NCI-H345 (cell line): Measurements from ENCODE around the gene RPUSD4.

Source experiments
- DNase-seq: peaks from one replicate; lab custom pipeline; 2025; lab: John Stamatoyannopoulos, UW

The RPUSD4 gene

DNA sequence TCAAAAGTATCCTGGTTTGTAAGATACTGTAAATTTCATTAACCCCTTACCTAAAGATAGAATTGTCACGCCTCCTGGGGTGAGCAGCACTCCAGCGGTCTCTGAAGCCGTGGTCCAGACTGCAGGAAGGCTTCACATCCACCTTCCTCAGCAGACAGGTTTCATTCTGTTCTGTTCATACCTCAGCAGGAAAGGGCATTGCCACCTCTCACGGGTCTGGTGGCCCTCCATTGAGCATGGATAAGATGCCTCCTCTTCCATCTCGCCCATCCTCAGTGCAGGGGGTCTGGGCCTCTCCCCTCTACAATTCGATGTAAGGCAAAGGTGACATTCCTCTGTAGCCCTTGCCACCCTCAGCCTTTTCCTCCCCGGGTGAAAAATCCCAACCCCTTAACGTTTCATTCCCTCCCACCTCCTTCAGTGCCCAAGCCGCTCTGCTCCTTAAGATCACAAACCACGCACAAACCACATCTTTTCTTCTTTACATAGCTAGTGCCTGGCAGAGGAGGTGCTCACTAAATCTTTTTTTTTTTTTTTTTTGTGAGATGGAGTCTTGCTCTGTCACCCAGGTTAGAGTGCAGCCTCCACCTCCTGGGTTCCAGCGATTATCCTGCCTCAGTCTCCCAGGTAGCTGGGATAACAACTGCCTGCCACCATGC is 28.5 kb downstream of the RPUSD4 start:
- no peak for DNase-seq

GRCh38 chr11:126181939-126182730 is 29.3 kb downstream of the RPUSD4 start:
- no peak for DNase-seq

GRCh38 chr11:126176853-126177470 is 34.5 kb downstream of the RPUSD4 start:
- DNase-seq: no peak

DNA sequence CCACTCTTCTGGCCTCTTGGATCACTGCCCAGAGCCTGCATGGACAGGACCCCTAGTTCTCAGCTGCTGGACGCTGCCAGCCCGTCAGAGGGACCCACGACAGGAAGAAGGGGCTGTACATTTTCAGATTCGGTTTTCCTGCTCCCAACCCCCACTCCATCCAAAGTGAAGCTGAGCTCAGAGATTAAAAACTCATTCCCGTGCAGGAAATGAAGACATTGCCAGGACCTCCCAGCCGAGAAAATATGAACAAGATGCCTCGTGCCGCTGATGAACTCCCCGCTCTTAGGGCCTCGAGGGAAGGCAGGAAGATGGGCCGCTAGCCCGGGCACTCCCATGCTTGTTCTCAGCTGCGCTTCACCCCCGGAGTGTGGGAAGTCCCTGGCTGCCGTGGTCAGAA is 36.1 kb downstream of the RPUSD4 start:
- DNase-seq: no peak

GRCh38 chr11:126174816-126175215 is 36.6 kb downstream of the RPUSD4 start:
- no peak for DNase-seq

- no peak for DNase-seq
Observed at GRCh38 chr11:126173257-126173656, 38.2 kb downstream of the RPUSD4 start.

DNA sequence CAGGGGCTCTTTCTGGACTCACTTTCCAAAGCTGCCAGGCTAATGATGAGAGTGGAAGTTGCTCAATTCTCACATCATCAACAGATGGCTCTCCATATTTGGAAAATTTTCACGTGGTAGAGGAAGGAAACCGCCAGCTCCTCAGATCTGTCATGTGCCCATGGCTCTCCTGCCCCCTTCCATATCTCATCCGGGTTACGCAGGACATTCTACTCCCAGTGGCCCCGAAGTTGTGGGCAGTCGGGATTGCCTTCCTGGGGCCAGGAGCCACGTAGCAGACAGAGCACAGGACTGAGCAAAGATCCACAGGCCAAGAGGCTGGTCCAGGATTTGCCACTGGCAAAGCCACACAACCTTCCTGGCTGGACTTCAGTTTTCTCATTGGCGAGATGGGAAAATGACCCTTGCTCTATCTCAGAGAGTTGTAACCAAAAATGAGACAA is 38.8 kb downstream of the RPUSD4 start:
- no peak for DNase-seq

DNA sequence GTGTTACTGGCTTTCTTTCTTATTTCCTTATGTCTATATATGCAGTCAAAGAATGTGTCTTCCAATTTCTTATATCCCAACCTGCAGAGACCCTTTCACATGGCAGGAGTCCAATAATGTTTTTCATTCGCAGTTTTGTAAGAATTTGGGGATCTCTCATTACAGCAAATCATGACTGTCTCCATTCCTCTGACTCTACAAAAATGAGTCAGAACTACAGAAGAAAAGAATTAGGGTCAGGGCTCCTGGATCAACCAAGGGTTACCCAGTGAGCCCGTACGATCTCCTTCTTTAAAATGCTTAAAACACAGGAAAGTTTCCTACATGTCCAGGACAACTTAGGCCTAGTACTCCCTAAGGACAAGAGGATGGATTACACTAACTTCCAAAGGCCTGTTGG is 42.2 kb downstream of the RPUSD4 start:
- DNase-seq: no peak

GRCh38 chr11:126167488-126167887 is 44.0 kb downstream of the RPUSD4 start:
- no peak for DNase-seq

DNA sequence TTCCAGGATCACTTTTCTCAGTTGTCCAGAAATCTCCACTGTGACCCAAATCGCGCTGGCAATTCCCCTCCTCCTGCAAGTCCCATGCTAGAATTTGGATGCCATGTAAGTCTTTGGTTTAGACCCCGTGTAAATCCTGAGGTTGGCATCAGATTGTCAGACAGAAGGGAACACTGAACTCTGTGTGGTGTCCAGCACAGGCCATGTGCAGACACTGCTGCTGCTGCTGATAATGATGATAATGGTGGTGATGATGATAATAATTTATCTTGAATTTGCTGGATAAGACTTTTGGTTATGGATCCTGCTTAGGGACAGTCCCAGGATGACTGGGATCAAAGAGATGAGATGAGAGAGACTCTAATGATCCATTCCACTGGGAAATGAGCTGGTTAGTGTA is 45.0 kb downstream of the RPUSD4 start:
- no peak for DNase-seq

GRCh38 chr11:126165757-126166156 is 45.7 kb downstream of the RPUSD4 start:
- DNase-seq: no peak

DNA sequence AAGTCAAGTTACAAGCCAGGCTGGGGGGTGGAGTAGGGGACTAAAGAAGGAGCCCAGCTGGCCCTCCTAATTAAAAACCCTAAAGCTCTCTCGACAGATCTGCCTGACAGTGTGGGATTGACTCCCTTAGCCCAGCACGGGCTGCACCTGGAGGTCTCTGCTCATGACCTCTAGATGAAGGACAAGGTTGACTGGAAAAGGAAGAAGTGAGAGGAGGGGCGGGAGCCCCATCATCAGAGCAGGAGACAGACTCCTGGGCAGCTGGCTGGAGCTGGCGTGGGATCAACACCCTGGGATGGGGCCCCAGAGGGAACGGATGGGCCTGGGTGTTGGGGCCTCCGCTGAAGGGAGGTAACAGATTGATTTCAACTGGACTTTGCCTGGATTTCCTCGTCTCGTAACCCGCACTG is 46.1 kb downstream of the RPUSD4 start:
- no peak for DNase-seq

DNA sequence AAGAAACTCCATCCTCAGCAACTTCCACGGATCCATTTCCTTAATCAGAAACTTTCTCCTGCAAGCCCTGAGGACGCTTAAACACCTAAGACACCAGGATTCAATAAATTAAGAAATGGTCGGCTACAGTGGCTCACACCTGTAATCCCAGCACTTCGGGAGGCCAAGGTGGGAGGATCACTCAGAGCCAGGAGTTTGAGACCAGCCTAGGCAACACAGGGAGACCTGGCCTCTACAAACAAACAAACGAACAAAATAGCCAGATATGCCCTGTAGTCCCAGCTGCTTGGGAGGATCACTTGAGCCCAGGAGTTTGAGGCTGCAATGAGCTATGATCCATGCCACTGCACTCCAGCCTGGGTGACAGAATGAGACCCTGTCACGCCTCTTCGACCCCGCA is 46.7 kb downstream of the RPUSD4 start:
- no peak for DNase-seq

- no peak for DNase-seq
Observed at GRCh38 chr11:126163779-126164178, 47.7 kb downstream of the RPUSD4 start.

DNA sequence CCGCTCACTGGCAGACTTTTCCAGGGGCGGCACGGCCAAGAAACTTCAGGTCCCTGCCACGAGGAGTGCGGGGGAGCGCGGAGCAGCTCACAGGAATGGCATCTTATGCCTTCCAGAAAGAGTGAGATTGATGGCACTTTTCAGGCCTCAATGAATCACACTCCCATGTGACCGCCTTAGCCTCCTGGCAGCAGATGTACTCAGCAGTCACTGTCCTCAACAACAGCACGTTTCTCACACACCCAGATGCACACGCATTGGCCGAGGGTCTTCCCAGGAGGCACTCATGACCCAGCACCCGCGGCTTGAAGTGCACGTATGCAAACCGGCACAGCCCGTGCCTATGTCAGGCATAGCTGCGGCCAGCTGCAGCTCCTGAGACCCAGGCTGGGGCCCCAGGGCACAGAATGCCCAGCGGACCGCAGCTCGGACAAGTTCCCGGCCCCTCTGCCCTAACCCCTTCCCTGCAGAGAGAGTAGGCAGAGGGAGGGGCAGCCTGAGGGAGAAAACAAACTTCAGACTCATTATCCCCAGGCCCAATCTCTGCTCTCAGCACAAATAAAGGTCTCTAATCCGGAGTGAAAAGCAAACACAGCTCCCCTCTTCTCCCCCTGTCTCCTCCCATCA is 48.3 kb downstream of the RPUSD4 start:
- peak; percentile 14 for DNase-seq

DNA sequence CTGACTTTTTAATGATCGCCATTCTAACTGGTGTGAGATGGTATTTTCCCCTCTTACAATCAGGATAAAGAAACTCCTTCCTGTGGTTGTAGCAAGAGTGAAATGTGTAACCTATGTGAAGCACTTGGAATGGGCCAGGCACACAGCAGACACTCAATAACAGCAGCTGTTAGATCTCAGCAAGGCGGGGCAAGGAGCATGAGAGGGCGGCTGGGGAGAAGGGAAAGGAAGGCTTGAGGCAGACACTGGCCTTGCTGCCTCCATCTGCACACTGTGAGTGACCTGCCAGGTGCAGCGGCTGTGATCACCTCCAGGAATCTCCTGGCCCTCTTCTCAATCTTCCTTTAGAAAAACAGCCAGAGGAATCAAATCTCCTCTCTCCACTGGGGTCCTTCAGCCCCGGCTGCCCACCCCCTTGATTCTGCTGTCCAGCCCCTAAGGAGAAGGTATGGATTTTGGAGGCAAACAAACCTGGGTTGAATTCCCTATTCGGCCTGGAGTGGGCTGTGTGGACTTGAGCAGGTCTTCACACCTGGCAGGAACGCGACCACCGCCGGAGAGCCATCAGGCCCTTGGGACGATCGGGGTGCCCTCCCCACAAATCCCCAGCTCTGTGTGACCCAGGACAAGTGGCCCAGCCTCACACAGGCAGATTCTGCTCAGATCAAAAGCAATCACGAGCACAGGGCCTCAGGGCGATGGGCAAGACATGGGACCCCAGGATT is 49.0 kb downstream of the RPUSD4 start:
- DNase-seq: no peak

GRCh38 chr11:126161023-126161391 is 50.4 kb downstream of the RPUSD4 start:
- DNase-seq: no peak

- no peak for DNase-seq
Observed at GRCh38 chr11:126160345-126161022, 51.0 kb downstream of the RPUSD4 start.

DNA sequence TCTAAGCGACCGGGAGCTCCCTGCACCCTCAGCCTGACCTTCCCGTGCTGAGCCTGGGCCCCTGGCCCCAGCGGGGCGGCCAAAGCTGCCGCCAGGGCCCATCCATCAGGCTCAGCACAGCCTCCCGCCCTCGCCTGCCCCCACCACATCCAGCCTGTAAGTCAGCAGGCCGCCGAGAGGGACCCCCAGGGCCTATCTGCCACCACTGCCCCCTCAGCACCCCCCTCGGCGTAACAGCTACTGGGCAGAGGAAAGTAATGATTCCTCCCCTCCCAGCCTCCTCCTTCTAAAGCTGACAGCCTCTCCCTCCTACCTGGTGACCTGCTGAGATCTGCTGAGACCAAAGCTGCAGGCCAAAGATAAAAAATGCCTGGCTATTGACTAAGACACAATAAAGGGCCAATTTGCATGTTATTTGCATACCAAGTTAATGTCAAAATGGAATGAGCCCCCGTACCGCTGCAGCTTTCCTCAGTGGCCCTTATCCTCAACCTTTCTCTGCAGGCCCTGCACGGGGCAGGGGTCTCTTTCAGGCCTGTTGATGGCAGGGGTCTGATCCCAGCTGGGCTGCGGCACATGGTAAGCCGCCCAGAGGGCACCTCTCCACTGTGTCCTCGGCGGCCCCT is 51.6 kb downstream of the RPUSD4 start:
- DNase-seq: no peak

DNA sequence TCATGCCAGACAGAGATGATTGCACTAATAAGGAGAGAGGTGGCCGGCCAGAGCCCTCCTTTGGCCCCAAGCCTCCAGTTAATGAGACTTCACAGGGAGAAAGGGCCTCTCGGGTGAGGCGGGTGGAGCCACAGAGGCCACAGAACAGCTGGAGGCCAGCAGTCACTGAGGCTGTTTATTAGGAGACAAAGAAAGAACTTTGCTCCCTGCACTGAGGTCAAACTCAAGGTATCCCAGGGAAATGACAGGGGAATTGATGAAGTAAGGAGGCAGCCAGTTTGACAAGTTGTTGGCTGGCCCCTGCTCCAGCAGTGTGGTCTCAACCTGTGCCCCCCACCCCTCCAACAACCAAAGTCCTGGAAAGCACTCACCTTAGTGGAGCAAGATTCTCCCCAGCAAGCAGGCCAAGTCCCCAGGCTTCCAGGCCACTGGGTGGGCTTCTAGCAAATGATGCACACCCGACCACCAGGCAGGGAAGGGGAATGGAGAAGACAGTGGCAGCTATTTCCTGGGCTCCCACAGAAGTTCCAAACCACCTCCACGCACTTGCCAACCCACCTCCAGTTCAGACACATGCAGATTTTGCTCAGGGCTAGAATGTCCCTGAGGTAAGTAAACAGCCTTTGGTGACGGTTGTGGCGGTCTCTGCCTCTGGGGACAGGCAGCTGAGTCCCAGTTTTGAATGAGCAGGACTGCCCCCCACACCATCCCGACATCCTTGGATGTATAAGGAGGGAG is 53.2 kb downstream of the RPUSD4 start:
- no peak for DNase-seq
